SK-N-SH (cell line): ENCODE results near the gene MXRA8. TPM values are rescaled to one million over a fixed set of nuclear protein-coding genes. Genes with fewer than 3 reads are reported as not detected.

ENCODE experiments used
- CTCF ChIA-PET: fragments of 300-600, 350-600 bp; formaldehyde crosslinking; extraction: SDS; loops from one replicate; lab custom pipeline; 2021; lab: Yijun Ruan, JAX
- POLR2A ChIA-PET: fragments of 350-600 bp; sonication (Branson Sonifier 250); formaldehyde crosslinking; extraction: SDS; loops from one replicate; lab custom pipeline; 2020; ENCODE audit warnings: antibody characterized with exemption, inconsistent platforms; lab: Yijun Ruan, JAX
- DNase-seq: peaks from one replicate; pipeline ENCODE4 v3.0.0; 2012
- H2AFZ ChIP-seq: fragments of 200-600 bp; sonication (generic); 2 replicates; pipeline ENCODE4 v1.8.1; 2016; ENCODE audit warnings: antibody characterized with exemption, mild to moderate bottlenecking, low read depth
- H3F3A ChIP-seq: fragments of 200-600 bp; sonication (generic); replicated peaks from 2 replicates; pipeline ENCODE3; 2016; ENCODE audit warnings: antibody characterized with exemption, mild to moderate bottlenecking; ENCODE audit not compliant: insufficient read depth
- H3K27ac ChIP-seq, 2 experiments: fragments of 200-500 bp in 1 of 2; fragments of 200-600 bp in 1 of 2; sonication (Bioruptor generic) in 1 of 2; sonication (generic), shearing (Covaris generic) in 1 of 2; 2 replicates each; pipeline versions ENCODE4 v1.5.1 to v1.6.1; 2014 to 2016; ENCODE audit warnings: low read depth in 2 of 2, inconsistent platforms in 1 of 2, low read length in 1 of 2, mild to moderate bottlenecking in 1 of 2, mixed read lengths in 1 of 2
- H3K27me3 ChIP-seq: fragments of 200-600 bp; sonication (generic), shearing (Covaris generic); 2 replicates; pipeline ENCODE4 v1.6.1; 2016; ENCODE audit warnings: mixed run types; ENCODE audit not compliant: insufficient read depth
- H3K36me3 ChIP-seq, 2 experiments: fragments of 200-500 bp in 1 of 2; fragments of 200-600 bp in 1 of 2; sonication (Bioruptor generic) in 1 of 2; sonication (generic) in 1 of 2; replicated peaks in 1 of 2; 2 replicates each; pipeline versions ENCODE3 to v1.5.1; 2014 to 2016; ENCODE audit warnings: low read length in 1 of 2, mild to moderate bottlenecking in 1 of 2; ENCODE audit not compliant: insufficient read depth in 2 of 2, control insufficient read depth in 1 of 2
- H3K4me1 ChIP-seq, 2 experiments: fragments of 200-500 bp in 1 of 2; fragments of 200-600 bp in 1 of 2; sonication (Bioruptor generic) in 1 of 2; sonication (generic), shearing (Covaris generic) in 1 of 2; 2 replicates each; pipeline versions ENCODE4 v1.5.1 to v1.6.1; 2014 to 2016; ENCODE audit warnings: low read depth in 1 of 2, low read length in 1 of 2, mixed run types in 1 of 2; ENCODE audit not compliant: insufficient read depth in 2 of 2, control insufficient read depth in 1 of 2
- H3K4me2 ChIP-seq: fragments of 200-600 bp; sonication (generic), shearing (Covaris generic); 2 replicates; pipeline ENCODE4 v1.6.1; 2017; ENCODE audit warnings: mixed run types
- H3K4me3 ChIP-seq, 2 experiments: fragments of 200-500 bp in 1 of 2; fragments of 200-600 bp in 1 of 2; sonication (Bioruptor generic) in 1 of 2; sonication (generic), shearing (Covaris generic) in 1 of 2; 2 replicates each; pipeline versions ENCODE4 v1.5.1 to v1.8.1; 2014 to 2016; ENCODE audit warnings: low read depth in 2 of 2, inconsistent platforms in 1 of 2, low read length in 1 of 2, mild to moderate bottlenecking in 1 of 2, mixed read lengths in 1 of 2, moderate library complexity in 1 of 2
- H3K79me2 ChIP-seq: fragments of 200-600 bp; sonication (generic); 2 replicates; pipeline ENCODE4 v1.8.1; 2017; ENCODE audit warnings: mild to moderate bottlenecking; ENCODE audit not compliant: insufficient read depth
- H3K9ac ChIP-seq: fragments of 200-600 bp; sonication (generic); 2 replicates; pipeline ENCODE4 v1.6.1; 2017; ENCODE audit warnings: mixed run types
- H3K9me2 ChIP-seq: fragments of 200-600 bp; sonication (generic); 2 replicates; pipeline ENCODE4 v1.6.1; 2017; ENCODE audit warnings: mixed run types
- H3K9me3 ChIP-seq: fragments of 200-600 bp; sonication (generic); 2 replicates; pipeline ENCODE4 v1.6.1; 2017; ENCODE audit warnings: mixed run types, mild to moderate bottlenecking, moderate library complexity
- H4K20me1 ChIP-seq: fragments of 200-600 bp; sonication (generic); 2 replicates; pipeline ENCODE4 v1.6.1; 2017; ENCODE audit warnings: mild to moderate bottlenecking, mixed run types; ENCODE audit not compliant: insufficient read depth
- CHD2 ChIP-seq: fragments of 150-350 bp; IDR thresholded peaks from 2 replicates; pipeline ENCODE4 v1.6.1; 2018; ENCODE audit warnings: low read length; ENCODE audit not compliant: partially characterized antibody
- FOSL2 ChIP-seq: IDR thresholded peaks from 2 replicates; pipeline ENCODE4 v1.4.0; 2012; ENCODE audit warnings: low read depth, mild to moderate bottlenecking, moderate library complexity, borderline replicate concordance
- GABPA ChIP-seq: IDR thresholded peaks from 2 replicates; pipeline ENCODE4 v1.4.0; 2012; ENCODE audit warnings: low read depth, mild to moderate bottlenecking
- GATA2 ChIP-seq: sonication (generic); formaldehyde crosslinking; IDR thresholded peaks from 2 replicates; pipeline ENCODE4 v1.5.0; 2020; ENCODE audit warnings: mild to moderate bottlenecking, missing genetic modification reagents
- REST ChIP-seq: IDR thresholded peaks from 2 replicates; pipeline ENCODE4 v1.6.1; 2012; ENCODE audit warnings: mild to moderate bottlenecking, low read depth, low read length, moderate library complexity
- SMC3 ChIP-seq: IDR thresholded peaks from 2 replicates; pipeline ENCODE4 v1.6.1; 2012; ENCODE audit warnings: low read depth, low read length, improper control_type of control experiment
- WGBS: methylation state at CpG from one replicate; pipeline ENCODE4 v1.1.6; 2017; ENCODE audit warnings: low lambda C conversion rate; 5-methylcytosine and 5-hydroxymethylcytosine counted together
- polyA plus RNA-seq, 3 experiments: library from polyadenylated mRNA; depleted of rRNA; stranded (reverse); fragments of >200 nt; gene quantifications; 2 replicates each; pipeline ENCODE4 v1.2.3, GENCODE V29; 2012
- TF ChIP-seq, protein P1 (sequence below): fragments of 150-350 bp; IDR thresholded peaks from 2 replicates; pipeline ENCODE4 v1.6.1; 2016; ENCODE audit warnings: mild to moderate bottlenecking, low read depth, low read length
- TF ChIP-seq, protein P2 (sequence below): IDR thresholded peaks from 2 replicates; pipeline ENCODE4 v1.4.0; 2012; ENCODE audit warnings: low read depth, borderline replicate concordance
- TF ChIP-seq, protein P3 (sequence below): fragments of 200-600 bp; sonication (generic); IDR thresholded peaks from 2 replicates; pipeline ENCODE4 v1.6.1; 2017; ENCODE audit warnings: antibody characterized with exemption, mild to moderate bottlenecking, moderate library complexity

Gene MXRA8
- polyA plus RNA-seq, 1 of the 3 experiments (the other 2 are of a cell fraction), result 2.5 TPM

DNA sequence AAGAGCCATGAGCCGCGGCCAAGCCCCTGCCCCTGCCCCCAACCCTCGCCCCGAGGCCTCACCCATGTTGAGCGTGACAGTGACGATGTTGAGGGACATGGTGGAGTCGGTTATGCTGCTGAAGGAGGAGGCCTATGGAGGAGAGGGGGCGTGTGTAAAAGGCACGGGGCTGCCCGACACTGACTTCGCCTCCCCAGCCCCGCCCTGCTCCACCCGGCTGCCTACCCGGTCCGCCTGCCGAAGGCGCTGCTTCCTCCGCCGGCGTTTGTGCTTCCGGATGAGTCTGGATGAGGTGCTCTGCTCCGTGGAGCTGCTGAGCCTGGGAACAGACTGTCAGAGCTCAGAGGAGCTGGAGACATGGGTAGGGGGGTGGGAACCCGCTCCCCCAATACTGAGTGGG lies 18.2 kb downstream of the MXRA8 start (continued):
- TF ChIP-seq, protein P1, sequence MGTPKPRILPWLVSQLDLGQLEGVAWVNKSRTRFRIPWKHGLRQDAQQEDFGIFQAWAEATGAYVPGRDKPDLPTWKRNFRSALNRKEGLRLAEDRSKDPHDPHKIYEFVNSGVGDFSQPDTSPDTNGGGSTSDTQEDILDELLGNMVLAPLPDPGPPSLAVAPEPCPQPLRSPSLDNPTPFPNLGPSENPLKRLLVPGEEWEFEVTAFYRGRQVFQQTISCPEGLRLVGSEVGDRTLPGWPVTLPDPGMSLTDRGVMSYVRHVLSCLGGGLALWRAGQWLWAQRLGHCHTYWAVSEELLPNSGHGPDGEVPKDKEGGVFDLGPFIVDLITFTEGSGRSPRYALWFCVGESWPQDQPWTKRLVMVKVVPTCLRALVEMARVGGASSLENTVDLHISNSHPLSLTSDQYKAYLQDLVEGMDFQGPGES, result no peak
- TF ChIP-seq, protein P2, sequence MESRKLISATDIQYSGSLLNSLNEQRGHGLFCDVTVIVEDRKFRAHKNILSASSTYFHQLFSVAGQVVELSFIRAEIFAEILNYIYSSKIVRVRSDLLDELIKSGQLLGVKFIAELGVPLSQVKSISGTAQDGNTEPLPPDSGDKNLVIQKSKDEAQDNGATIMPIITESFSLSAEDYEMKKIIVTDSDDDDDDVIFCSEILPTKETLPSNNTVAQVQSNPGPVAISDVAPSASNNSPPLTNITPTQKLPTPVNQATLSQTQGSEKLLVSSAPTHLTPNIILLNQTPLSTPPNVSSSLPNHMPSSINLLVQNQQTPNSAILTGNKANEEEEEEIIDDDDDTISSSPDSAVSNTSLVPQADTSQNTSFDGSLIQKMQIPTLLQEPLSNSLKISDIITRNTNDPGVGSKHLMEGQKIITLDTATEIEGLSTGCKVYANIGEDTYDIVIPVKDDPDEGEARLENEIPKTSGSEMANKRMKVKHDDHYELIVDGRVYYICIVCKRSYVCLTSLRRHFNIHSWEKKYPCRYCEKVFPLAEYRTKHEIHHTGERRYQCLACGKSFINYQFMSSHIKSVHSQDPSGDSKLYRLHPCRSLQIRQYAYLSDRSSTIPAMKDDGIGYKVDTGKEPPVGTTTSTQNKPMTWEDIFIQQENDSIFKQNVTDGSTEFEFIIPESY, result no peak
- TF ChIP-seq CHD2 (no peak), GATA2 (CRISPR knock-in tag) (no peak)

- Histone ChIP-seq H2AFZ (no peak overlapping the region), H3K79me2 (no peaks in the 10 kb centered on the region; the same call in 1 of the 2 replicates), H3K27me3 (no peaks in the 10 kb centered on the region), H3K4me3 (no peak overlapping the region), H3K9me2 (no peaks in the 10 kb centered on the region), H3K27ac (no peak overlapping the region), H3F3A (no peaks in the 10 kb centered on the region), H3K36me3 (peaks cover 0 to 20% of the 10 kb centered on the region in 2 experiments), H3K9me3 (no peaks in the 10 kb centered on the region), H3K4me2 (no peak overlapping the region), H4K20me1 (peaks cover 5% of the 10 kb centered on the region; the same call in 1 of the 2 replicates), H3K9ac (no peak overlapping the region), H3K4me1 (no peaks in the 10 kb centered on the region)
- CTCF ChIA-PET, result interaction anchor here (1.4 to 1.8 kb wide), 2 partner anchors 10 to 33 kb away, joined by 4 to 5 read pairs; partner anchors contain the start of gene DVL1
- TF ChIP-seq GATA2 (CRISPR knock-in tag) (no peak), GABPA (no peak), FOSL2 (no peak), REST (no peak), SMC3 (no peak), CHD2 (no peak)
- TF ChIP-seq, protein P3, sequence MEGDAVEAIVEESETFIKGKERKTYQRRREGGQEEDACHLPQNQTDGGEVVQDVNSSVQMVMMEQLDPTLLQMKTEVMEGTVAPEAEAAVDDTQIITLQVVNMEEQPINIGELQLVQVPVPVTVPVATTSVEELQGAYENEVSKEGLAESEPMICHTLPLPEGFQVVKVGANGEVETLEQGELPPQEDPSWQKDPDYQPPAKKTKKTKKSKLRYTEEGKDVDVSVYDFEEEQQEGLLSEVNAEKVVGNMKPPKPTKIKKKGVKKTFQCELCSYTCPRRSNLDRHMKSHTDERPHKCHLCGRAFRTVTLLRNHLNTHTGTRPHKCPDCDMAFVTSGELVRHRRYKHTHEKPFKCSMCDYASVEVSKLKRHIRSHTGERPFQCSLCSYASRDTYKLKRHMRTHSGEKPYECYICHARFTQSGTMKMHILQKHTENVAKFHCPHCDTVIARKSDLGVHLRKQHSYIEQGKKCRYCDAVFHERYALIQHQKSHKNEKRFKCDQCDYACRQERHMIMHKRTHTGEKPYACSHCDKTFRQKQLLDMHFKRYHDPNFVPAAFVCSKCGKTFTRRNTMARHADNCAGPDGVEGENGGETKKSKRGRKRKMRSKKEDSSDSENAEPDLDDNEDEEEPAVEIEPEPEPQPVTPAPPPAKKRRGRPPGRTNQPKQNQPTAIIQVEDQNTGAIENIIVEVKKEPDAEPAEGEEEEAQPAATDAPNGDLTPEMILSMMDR, result no peak
- 90% methylated on average over 2 of the region's 36 CpGs for WGBS
- DNase-seq, result no peak
- POLR2A ChIA-PET, result no interaction called here
Observed at GRCh38 chr1:1338278-1338677, 20.1 kb downstream of the MXRA8 start.
